ENCODE measurements around the gene FLAD1.

DNA sequence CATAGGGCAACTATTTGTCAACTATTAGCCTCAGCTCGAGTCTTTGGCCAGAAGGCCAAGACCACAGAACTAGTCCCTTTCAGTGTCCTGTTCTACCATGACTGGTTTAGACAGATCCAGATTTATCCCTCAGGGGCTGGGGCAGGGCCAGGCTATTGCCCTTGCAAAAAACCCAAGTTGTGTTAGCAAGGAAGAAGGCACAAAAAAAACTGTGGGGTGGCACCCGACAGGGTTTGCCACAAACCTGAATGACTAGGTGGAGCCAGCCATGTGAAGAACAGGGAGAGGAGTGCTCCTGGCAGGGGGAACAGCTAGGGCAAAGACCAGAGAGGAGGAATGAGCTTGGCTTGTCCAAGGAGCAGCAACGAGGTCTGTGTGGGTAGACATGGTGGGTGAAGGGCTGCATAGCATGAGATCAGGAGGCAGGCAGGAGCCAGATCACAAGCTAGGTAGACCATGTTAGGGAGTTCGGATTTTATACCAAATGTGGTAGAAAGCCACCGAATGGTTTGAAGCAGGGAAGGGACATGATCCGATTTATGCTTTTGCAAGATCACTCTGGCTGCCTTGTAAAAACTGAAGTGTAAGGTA is 54.8 kb downstream of the FLAD1 start:
- no peak for TF ChIP-seq POLR2AphosphoS5 (IDR thresholded peaks at IDR 0.05; ENCODE audit: low read depth, low read length)
- no peak for TF ChIP-seq POLR2A (IDR thresholded peaks at IDR 0.05; ENCODE audit: low read depth, low read length)
